Breast epithelium (tissue), 3 donors: Measurements from ENCODE around the gene ANKRD11.

Experiments
- POLR2A ChIP-seq: fragments of 450-650 bp; IDR thresholded peaks from one replicate; pipeline ENCODE4 v1.6.1; 2016; ENCODE audit warnings: antibody characterized with exemption, mild to moderate bottlenecking, moderate library complexity
- TF ChIP-seq, protein P1 (sequence below), 3 donors: fragments of 450-650 bp; IDR thresholded peaks; one replicate each; pipeline ENCODE4 v1.5.1; 2016 to 2017; ENCODE audit warnings: antibody characterized with exemption in 3 of 3, mild to moderate bottlenecking in 3 of 3, moderate library complexity in 3 of 3

DNA sequence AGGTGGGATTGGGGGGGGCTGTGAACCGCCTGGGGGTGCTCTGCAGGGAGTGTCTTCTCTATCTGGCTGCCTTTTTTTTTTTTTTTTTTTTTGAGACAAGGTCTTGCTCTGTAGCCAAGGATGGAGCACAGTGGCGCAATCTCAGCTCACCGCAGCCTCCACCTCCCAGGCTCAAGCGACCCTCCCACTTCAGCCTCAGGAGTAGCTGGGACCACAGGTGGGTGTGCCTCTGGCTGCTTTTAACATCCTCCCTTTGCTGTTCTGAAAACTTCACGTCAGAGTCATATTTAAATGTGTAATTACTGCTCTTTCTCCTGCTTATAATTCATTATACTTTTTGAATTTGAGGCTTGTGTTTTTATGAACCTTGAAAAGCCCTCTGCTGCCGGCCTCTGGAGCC lies 194.4 kb downstream of the ANKRD11 start:
- TF ChIP-seq, protein P1, sequence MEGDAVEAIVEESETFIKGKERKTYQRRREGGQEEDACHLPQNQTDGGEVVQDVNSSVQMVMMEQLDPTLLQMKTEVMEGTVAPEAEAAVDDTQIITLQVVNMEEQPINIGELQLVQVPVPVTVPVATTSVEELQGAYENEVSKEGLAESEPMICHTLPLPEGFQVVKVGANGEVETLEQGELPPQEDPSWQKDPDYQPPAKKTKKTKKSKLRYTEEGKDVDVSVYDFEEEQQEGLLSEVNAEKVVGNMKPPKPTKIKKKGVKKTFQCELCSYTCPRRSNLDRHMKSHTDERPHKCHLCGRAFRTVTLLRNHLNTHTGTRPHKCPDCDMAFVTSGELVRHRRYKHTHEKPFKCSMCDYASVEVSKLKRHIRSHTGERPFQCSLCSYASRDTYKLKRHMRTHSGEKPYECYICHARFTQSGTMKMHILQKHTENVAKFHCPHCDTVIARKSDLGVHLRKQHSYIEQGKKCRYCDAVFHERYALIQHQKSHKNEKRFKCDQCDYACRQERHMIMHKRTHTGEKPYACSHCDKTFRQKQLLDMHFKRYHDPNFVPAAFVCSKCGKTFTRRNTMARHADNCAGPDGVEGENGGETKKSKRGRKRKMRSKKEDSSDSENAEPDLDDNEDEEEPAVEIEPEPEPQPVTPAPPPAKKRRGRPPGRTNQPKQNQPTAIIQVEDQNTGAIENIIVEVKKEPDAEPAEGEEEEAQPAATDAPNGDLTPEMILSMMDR (IDR thresholded peaks at IDR 0.05), result no peak
- TF ChIP-seq POLR2A, result no peak
